Omental fat pad (tissue), 4 donors: ENCODE data around the gene FBXO44. TPM values are rescaled to one million over a fixed set of nuclear protein-coding genes. Genes with fewer than 3 reads are reported as not detected.

Source experiments
- ATAC-seq: fragments of 150-250 bp; one replicate; pipeline ENCODE4 v1.9.1; 2016; ENCODE audit warnings: mild to moderate bottlenecking, moderate library complexity; ENCODE audit not compliant: low FRiP score
- DNase-seq: peaks from one replicate; pipeline ENCODE4 v3.0.0-alpha.2; 2019; ENCODE audit warnings: low spot score
- total RNA-seq, 4 donors: library from RNA; depleted of rRNA; stranded (reverse); fragments of >200 nt; gene quantifications; one replicate each; pipeline ENCODE4 v1.1.0, GENCODE V29; 2016
- TF ChIP-seq, protein P1 (sequence below), 3 donors: fragments of 450-650 bp; IDR thresholded peaks; one replicate each; pipeline ENCODE4 v1.5.1; 2016 to 2017; ENCODE audit warnings: antibody characterized with exemption in 3 of 3, mild to moderate bottlenecking in 3 of 3, moderate library complexity in 2 of 3

FBXO44 gene
- total RNA-seq, 4 donors from 2014 or later: 5.8 to 13.3 (median 9.6) TPM

DNA sequence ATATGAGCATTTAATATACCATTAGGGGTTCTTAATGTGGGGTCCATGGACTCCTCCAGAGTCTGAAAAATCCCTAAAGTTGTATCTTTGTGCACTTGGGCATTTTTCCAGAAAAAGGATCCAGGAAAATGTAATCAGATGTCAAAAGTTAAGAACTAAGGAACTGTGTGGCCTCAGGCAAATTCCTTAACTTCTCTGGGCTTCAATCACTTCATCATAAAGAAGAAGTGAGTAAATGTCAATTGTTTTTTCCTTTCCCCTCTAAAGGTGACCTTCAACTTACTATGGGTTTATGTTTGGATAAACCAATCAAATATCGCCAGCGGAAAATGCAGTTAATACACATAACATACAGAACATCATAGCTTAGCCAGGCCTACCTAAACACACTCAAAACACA lies 23.8 kb downstream of the FBXO44 start:
- no peak for DNase-seq
- ATAC-seq: no peak
- TF ChIP-seq, protein P1, sequence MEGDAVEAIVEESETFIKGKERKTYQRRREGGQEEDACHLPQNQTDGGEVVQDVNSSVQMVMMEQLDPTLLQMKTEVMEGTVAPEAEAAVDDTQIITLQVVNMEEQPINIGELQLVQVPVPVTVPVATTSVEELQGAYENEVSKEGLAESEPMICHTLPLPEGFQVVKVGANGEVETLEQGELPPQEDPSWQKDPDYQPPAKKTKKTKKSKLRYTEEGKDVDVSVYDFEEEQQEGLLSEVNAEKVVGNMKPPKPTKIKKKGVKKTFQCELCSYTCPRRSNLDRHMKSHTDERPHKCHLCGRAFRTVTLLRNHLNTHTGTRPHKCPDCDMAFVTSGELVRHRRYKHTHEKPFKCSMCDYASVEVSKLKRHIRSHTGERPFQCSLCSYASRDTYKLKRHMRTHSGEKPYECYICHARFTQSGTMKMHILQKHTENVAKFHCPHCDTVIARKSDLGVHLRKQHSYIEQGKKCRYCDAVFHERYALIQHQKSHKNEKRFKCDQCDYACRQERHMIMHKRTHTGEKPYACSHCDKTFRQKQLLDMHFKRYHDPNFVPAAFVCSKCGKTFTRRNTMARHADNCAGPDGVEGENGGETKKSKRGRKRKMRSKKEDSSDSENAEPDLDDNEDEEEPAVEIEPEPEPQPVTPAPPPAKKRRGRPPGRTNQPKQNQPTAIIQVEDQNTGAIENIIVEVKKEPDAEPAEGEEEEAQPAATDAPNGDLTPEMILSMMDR (IDR thresholded peaks at IDR 0.05): no peak

DNA sequence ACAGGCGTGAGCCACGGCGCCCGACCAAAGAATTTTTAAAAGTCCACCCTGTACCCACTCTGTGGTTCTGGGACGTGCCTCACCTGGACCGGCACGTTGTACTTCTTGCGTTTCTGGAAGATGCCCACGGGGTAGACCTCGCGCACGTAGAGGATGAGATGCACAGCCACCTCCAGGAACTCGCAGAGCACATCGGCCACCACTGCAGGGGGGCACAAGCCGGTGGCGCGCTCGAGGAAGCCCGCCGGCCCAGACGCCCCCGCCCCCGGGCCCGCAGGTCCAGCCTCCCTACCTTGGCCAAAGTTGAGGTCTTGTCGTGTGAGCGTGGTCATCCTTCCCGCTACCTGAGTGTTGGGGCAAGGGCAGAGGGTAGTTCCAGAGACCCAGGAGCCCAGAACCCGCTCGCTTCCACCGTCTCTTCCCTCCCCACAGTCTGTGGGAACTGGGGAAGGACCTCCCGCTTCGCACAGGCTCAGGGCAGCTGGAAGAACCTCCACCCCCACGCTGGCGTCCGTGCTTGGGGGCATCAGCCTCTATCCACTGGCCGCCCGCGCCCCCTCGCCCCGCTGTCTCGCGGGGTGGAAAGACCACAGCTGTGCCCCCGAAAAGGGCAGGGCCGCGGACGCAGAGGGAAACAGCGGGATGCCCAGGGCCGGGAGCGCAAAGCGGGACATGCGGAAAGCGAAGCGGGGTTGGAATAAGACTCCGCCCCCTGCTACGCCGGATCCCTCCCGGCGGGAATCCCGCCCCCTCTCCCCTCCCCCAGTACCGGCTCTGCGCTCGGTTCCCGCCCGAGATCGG lies 25.8 kb downstream of the FBXO44 start:
- TF ChIP-seq, protein P1 (IDR thresholded peaks at IDR 0.05): no peak
- peak; percentile 17 for ATAC-seq
- no peak for DNase-seq

DNA sequence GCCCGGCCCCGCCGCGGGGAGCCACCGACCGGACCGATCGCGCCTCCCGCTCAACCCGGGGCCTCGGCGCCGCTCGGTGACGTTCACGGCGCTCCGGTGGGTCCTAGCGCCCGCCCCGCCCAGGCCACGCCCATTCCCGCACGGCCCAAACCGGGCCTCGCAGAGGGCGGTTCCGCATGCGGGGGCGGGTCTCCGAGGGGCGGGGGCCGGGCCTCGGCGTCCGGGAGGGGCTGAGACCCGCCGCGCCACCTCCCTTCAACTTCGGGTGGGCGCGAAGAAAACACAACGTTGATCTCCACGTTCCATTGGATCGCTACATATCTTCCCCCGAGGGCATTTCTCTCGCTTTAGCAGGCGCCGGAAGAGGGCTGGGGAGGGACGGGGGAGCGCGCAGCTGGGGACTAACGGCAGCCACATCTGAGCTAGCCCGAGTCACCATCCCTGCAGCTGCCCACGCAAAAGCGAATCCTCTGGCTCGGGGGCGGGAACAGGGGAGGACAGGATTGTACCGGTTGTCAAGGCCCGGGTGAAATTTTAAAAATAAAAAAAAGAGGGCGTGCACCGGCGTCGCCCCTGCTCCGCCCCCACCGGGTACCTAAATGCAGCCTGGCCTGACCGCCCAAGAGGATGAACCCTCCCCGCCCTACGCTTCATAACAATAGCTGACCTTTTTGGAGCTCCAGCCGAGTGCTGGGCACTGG lies 26.5 kb downstream of the FBXO44 start, which contains the start of gene MAD2L2:
Gene MAD2L2, minus strand, starts transcription at position 78 of the 701 bp plus-strand sequence. CDS start 547 bp downstream, outside the sequence.
- TF ChIP-seq, protein P1 (IDR thresholded peaks at IDR 0.05): no peak
- DNase-seq: peak; percentile 71
- peak; percentile 94 for ATAC-seq

DNA sequence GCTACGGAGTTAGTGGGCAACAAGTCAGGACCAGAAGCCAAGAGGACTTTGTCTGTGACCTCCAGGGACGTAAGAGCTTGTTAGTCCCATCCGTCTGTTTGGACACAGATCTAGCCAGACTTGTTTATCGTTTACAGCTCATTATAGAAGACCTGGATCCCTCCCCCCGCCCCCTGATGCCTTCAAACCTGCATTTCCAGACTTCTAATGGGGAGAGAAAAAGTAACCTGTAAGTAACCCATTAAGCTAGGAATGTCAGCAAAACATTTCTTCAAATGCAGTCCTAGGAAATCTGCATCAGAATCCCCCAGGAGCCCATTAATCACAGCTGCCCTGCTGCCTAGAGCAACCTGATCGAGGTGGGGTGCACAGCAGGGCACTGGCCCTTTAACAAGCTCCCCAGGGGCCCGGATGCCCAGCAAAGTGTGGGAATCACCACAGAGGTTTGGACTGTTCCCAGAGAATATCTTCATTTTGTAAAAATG lies 27.7 kb downstream of the FBXO44 start:
- ATAC-seq (no peak), DNase-seq (no peak)
- TF ChIP-seq, protein P1 (IDR thresholded peaks at IDR 0.05): no peak

DNA sequence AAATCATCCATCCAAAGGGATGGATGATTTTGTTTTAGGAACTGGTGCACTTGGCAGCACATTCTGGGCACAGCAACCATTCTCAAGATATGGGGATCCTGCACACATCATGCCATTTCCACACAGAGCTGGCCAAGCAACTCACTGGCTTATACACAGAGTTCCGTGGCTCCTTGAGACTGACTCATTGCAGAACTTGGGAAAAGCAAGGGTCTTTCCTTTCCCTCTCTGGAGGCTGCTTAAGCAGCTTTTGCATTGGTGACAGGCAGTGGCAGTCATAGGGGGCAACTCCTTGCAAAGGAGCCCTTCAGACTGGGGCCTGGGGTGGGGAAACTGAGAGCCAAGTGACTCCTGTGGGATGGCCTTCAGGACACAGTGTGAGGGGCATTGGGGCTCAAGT lies 28.1 kb downstream of the FBXO44 start:
- DNase-seq (no peak), ATAC-seq (no peak)
- TF ChIP-seq, protein P1 (IDR thresholded peaks at IDR 0.05): no peak

DNA sequence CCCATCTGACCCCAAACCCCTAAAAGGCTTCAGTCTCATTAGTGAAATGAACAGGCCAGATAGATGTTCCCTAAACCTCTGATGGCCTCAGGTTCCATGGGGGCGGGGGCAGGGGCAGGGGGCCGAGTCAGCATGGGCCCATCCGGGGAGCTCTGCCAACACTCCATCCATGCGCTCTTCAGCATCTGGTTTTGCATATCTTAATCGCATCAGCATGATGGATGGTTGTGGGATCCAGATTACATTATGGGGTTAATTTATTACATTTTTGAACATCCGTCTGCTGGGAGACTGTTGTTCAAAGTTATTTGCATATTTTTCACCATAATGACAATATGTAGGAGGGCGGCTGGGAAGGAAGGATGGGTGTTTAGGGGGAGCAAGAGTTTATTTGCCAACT lies 29.4 kb downstream of the FBXO44 start:
- ATAC-seq: no peak
- TF ChIP-seq, protein P1 (IDR thresholded peaks at IDR 0.05): no peak

More for the DNA sequence above, 29.4 kb downstream of the FBXO44 start:
- no peak for DNase-seq
